ENCODE results near the gene ACOX1.

Gene ACOX1

DNA sequence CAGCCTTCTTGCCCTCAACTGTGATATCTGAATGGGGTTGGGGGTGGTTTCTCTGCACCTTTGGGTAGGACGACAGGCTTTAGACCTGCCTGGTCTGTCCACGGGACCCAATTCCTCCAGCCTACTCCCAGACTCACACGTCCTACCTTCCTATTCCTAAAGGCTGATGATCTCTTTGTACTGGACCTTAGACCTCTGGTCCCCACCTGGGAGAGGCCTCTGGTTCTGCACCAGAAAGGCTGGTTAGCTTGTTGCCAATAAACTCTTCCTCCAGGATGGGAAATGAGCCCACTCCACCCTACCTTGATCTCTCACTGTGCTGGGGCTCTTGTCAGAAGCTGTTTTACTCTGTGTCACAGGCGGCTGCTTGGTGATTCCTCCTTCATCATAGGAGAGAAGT, 52.5 kb downstream of the ACOX1 start:
- no peak for DNase-seq

DNA sequence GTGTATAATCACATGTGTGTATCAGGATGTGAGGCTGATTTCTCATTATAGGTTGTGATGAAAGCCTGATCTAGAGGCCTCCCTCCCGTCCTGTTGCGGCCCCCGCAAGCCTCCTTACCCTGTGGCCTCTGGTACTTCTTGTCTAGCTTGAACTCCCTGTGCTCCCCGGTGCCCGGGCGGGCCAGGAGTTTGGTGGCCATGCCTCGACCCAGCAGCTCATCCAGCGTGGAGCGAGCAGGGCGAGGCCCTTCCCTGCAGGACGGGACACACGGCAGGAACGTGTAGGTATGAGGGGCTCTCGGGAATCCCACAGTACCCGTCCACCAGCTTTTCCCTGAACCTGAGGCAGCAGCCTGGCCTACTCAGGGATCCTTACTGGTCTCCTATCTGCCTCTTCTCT, 53.1 kb downstream of the ACOX1 start:
- no peak for DNase-seq

DNA sequence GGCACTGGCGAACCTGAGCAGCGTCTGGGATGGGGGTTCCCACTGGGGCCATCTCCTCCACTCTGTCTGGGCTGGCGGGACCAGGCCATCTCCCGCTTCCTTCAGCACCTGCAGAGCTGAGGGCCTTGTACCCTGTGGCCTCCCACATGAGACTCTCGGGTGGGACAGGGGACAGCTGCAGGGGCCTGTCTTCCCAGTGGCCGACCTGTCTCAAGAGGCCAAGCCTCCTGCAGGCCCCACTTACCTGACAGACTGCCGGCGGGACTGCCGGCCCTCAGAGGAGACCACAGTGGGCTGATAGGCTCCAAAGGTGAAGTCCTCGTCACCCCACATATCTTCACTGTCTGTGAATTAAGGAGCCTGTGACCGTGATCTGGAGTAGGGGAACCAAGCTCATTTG, 53.9 kb downstream of the ACOX1 start:
- DNase-seq, result no peak

DNA sequence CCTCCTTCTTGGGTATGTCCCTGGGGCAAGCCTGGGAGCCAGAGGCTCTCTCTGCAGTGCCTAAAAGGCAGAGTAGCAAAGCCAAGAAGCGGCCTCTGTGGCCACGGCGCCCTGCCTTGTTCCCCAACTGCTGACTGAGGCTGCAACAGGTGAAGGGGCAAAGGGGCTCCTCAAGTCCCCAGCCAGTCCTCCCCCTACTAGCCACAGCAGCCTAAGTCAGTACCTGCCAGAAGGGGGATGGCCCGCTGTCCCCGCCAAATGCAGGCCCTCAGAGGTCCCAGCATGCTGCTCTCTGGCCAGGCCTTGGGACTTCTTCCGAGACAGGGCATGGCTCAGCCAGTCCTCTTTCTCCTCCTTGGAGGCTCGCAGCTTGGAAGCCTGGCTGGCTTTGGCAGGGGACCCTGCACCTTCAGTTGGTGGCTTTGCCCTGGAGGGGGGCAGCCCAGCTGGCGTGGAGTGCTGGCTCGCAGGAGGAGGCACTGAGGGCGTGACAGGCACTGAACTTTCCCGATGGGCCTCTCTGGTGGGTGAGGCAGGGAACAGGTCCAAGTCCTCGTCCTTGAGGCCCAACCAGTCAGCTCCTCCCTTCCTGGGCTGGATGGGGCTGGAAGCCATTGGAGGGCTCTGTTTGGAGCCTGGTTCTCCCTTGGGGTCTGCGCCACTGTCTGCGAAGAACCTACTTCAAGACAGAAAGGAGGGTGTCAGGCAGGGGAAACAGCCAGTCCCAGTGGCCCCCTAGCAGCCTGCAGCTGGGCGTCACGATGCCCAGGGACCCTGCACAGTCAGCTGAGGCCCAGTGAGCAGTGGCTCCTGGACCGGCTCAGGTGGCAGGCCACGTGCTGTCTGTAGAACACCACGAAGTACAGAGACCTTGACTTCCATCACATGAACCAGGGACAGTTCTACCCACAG, 55.7 kb downstream of the ACOX1 start:
- DNase-seq, result no peak

DNA sequence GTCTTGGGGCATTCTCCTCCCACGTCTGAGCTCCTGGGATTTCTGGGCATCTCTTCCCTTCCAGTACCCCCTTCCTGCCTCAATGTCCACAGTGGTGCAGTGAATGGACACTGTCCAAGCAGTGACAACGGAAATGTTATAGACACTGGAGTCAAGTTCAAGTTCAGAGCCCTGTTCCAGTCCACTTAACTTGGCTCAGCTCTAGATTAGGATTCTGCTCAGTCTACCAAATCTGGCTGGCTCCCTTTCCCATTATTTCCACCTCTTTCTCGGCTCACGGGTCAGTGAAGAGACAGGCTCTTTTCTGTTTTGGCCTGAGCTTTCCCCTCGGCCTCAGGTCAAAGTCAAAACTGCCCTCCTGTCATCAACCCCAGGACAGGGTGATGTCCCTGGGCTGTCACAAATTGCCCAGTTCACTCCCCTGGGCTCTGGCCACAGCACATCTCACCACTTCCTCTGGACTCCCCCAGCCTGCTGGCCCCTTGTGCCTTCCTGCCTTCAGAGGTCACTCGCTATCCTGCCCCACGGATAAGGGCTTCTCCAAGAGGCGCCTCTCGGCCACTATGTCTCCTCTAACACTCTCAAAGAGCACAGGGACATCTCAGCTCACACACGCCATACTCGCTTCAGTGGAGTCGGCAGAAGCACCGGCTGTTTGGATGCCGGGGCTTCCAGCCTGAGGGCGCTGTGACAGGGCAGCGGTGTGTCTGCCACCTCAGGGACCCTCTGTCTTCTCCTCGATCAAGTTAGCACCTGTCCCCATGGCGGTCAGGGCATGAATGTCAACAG, 56.6 kb downstream of the ACOX1 start:
- no peak for DNase-seq

DNA sequence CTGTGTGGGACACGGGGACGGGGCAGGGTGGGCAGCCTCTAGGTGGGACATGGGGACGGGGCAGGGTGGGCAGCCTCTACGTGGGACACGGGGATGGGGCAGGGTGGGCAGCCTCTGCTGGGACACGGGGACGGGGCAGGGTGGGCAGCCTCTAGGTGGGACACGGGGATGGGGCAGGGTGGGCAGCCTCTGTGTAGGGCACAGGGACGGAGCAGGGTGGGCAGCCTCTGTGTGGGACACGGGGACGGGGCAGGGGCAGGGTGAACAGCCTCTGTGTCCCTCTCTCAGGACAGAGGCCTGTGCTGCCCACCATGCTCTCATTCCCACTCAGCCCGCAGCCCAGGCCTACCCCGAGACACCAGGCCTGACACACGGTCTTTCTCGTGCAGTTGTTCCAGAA, 57.4 kb downstream of the ACOX1 start:
- no peak for DNase-seq

DNA sequence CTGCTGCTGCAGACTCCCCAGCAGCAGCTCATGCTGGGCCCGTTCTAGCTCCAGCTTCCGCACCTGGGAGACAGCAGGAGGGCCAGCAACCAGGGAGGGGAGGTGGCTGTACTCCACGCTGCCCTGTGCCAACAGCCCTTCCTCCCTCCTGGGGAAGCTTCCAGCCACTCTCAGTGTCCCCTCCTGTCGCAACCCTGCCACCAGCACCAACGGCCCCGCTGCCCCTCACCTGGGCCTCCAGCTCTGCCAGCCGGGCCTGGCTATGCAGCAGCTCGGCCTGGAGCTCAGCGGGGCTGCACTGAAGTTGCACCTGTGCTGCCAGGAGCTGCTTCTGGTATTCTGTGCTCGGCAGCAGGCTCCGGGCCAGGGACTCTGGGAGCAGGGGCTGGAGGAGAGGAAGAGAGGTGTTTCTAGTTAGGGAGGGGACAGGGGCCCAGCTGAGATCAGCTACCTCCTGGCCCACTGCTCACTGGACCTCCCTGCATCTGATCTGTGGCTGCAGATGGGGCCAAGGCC, 58.9 kb downstream of the ACOX1 start:
- no peak for DNase-seq

DNA sequence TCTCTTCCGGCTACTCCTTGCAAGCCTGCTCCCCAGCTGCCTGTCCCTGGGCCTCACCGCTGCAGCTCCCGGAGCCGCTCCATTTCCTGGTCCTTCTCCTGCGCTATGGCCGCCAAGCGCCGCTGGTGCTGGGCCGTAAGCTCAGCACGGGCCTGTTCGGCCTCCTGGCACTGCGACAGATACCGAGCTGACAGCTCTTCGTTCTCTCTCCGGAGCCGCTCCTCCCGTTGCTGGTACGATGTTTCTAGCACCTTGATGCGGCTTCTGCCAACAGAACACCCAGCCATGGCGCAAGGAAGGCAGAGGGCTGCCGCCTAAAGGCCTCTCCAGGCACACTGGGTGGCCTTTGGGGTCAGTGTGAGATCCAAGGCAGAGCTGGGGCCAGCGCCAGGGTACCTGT, 59.4 kb downstream of the ACOX1 start:
- no peak for DNase-seq

DNA sequence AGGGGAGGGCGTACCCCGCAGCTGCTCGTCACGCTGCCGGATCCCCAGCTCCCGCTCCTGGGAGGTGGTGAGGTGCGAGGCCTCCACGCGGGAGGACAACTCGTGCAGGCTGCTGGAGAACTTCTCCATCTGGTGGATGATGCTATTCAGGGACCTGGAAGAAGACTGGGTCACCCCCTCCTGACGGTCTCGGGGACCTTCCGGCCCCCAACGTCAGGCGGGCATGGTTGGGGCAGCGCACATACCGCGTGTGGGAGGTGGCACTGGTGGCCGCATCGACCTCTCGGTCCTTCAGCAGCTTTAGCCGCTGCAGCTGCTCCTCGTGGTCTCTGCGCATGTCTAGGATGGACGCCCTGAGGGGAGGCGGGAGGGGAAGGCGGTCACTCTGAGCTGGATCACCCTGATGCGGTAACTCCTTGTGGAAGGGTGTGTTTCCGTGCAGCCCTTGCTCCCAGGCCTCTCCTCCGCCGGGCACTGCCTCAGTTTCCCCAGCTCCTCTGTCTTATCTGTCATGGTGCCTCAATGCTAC, 61.0 kb downstream of the ACOX1 start:
- no peak for DNase-seq

DNA sequence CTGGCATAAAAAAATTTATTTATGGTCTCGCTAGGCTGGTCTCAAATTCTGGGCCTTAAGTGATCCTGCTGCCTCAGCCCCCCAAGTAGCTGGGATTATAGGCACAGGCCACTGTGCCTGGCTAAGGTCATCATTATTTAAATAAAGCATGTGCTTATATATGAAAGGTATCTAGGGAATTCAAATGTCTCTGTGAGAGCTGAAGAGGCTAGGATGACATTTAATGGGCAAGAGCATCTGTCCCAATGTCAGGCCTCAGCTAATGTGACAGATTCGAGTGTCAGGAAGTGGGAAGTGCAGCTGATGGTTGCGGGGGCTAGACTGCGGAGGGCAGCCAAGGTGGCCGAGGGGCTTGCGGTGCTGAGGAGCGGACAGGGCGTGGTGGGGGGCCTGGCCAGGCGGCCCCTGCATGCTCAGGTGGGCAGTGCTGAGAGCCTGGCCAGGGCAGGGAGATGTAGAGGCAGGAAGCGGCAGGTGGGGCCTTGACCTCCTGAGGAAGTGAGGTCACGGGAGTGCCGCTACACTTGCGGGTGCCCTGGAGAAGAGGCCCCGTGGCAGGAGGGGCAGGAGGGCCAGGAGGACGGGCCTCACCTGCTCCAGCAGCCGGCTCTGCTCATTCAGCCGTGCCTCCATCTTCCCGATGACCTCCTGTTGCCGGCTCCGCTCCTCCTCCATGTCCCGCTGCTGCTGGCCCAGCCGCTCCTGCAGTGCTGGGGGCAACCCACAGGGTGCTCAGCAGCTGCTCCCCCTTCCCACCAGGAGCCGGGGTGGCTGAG, 61.6 kb downstream of the ACOX1 start:
- no peak for DNase-seq

DNA sequence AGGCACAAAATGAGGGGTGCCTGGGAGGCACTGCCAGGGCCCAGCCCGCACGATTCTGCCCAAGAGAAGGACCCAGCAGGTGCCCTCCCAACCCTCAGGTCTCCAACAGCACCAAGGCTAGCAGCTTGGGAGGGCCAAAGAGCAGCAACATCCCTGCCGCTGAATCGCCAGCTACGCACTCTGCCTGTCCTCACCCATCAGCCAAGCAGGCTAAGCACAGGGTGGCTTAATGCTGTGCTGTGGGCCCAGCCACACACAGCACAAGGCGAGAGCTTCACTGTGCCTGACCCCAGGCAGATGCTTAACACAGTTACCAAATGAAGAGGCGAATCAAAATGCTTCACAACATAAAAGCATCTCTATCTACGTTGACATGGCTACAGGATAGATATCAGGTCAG, 63.7 kb downstream of the ACOX1 start:
- DNase-seq, result no peak

DNA sequence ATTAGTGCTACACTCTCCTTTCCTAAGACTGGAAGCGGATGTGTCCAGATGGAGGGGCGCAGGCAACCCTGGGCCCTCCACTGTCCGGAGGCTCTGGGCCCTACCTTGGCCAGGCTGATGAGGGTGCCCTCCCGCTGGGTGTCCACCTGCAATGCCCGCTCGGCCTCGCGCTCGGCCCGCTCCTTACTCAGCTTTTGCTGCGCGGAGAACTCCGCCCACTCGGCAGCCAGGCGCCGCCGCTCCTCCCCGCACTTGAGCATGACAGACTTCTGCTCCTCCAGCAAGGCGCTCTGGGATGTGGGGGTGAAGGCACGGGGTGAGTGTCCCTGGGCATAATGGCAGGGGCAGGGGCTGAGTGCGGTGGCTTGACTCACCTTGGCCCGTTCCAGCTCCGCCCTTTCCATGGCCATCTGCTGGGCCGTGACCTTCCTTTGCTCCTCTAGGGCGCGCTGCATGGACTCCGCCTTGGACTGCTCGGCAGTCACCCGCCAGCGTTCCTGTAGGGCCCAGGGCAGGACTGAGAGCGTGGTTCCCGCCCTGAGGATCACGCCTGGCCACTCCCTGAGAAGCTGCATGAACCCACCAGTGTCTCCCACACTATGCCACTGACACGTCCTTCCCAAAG, 64.2 kb downstream of the ACOX1 start:
- no peak for DNase-seq

DNA sequence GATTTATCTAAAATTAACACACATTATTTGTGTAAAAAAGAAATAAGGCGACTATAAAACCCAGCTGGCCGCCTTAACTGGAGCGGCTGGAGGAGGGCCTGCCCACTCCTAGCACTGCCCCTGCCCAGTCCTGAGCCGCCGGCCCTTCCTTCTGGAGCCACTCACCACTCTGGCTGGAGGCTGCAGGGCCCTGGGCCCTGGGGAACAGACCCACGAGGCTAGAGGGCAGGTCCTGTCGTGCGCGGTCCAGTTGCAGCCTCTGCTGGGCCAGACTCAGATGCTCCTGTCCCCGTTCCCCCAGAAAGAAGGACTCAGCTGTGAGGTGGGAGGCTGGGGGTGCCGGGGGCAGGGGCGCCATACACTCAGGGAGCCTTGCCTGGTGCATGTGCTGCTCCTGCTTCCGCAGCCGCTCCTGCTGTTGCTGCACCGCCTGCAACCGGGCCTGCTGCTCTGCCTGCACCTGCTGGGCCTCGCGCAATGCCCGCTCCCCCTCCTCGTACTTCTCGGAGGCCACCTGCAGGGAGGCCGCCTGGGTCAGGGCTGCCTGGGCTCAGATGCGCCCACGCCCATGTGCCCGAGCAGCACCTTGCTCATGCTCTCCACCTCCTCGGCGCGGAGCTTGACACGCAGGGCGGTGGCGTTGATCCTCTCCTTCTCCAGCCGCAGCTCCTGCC, 65.3 kb downstream of the ACOX1 start:
- DNase-seq, result no peak

DNA sequence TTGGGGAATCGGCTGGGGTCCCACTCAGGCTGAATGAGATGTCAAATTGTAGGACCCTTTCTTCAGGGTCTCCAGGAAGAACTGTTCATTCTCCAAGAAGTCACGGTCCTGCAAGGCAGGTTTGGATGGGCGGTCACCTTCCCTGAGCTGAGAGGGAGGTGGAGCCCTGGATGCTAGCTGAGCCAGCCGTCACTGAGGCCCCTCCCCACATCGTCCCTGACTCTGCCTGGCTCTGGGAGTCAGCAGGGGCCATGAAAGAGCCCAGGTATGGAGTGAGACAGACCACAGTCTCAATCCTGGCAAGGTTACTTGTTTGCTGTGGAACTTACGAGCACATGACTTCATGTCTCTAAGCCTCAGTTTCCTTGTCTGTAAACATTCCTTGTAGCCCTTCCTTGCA, 68.3 kb downstream of the ACOX1 start:
- DNase-seq, result no peak

DNA sequence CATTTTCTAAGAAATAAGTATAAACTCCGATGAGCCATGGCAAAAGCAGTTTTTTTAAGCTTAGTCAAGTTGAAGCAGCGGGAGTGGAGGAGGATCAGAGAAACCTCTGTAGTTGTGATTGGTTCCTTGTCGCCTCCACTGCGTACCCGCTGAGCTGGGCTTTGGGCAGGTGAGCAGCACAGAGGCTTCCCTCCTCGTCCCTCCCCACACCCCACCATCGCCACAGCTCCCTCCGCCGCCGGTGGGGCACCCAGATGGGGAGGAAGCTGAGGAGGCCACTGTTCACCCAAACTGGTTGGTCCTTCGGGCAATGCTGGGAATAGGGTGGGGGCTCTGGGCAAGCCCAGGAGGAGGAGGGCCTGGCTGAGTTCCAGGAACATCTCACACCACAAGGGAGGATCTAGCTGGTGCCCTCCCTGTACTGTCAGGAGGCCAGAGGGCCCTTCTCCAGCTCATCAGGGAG, 69.1 kb downstream of the ACOX1 start:
- no peak for DNase-seq

DNA sequence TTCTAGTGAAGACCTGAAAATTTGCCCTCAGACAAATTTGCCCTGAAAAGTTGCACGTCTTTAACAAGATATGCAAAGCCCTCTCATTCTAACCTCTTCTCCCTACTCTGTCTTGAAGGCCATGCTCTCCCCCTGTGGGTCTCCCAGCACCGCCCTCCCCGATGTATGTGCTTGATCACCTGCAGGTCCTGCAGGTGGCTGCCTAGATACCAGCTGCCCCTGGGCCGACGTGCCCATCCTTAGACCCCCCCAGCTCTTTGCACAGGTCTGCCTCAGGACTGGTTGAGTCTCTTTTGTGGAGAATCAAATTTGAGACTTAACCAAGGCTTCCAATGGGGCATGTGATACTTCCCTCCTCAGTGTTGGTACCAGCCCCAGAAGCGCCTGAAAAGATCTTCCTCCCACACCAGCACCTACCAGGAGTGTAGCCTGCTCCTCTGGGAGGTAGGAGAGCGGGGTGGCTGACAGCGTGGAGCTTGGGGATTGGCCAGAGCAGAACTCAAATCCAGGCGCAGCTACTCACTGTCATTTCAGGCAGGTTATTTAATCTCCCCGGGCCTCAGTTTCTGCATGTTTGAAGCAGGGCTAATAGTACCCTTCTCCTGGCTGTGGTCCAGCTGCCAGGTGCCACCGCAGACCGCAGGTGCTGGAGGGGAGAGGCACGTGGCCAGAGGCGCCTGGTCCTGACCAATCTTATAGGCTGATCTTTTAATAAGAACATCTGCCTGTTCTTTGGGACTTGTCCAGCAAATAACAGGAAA, 69.7 kb downstream of the ACOX1 start:
- no peak for DNase-seq

DNA sequence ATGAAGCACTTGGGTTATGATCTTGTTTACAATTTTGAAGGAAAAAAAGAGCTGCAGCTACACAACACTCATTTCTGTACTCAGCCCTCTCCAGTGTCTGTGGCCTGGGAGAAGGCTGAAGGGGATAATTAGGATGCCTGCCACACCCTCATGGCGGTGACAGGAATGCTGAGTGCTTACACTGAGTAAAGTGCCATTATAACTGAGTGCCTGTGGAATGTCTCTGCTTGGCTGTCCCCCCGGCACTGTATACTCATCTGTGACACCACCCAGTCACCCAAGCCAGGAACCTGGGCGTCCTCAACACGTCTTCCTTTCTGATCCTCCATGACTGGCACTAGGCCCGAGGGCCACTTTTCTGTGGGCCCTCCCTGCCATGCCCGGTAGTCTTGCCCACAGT, 70.8 kb downstream of the ACOX1 start:
- DNase-seq, result no peak

DNA sequence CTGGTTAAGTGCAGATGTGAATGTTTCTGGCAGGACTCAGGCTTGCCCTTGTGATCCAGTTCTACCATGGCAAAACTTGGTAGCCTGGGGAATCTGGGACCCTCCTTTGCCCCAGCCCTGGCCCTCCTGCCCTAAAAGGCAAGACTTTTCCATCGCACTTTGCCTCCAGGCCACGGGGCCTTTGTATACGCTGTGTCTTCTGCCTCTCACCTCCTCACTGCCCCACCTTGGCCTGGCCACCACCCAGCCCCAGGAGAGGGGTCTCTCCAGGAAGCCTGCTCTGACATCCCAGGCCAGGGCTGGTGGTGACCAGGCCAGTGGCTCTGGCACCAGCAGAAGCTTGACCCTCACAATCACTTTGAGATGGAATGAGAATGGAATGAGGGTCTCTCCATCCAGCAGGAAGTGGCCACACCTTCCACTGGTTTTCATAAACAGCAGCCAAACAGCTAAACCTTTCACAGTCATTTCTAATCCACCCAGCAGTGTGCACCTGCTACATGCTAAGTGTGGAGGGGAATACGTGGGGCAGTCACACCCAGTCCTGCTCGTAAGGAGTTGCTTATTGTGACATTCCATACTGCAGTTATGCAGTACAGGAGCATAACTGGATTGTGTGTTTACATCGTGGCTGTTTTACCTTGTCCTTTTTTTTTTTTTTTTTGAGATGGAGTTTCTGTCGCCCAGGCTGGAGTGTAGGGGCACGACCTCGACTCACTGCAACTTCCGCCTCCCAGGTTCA, 72.7 kb downstream of the ACOX1 start:
- no peak for DNase-seq

DNA sequence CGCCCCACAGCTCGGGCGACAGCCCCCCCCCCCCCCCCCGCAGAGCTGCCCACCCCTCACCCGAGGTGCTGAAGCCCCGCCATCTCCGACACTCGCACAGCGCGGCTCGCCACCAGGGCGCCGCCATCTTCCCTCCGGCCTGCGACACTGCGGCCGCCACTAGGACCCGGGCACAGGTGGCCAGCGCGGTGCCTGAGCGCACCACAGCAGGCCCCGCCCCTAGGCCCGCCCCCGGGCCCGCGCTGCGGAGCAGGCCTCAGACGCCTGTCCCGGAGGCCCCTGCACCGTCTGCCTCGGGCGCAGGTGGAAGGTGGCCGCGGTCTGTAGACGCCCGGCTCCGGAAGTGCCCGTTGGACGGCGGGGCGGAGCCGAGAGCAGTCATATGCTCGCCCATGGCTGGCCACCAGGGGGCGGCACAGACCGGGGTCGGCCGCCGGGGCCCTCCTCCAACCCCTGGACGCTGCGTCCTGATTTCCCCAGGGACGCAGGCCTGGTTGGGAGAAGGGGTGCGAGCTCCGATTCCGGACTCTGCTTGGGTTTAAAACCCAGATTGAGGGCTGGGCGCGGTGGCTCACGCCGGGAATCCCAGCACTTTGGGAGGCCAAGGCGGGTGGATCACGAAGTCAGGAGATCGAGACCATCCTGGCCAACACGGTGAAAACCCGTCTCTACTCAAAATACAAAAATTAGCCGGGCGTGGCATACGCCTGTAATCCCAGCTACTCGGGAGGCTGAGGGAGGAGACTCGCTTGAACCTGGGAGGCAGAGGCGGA, 74.0 kb downstream of the ACOX1 start, which contains the start of gene MRPL38:
Gene MRPL38, minus strand, starts transcription at position 136 of the 773 bp plus-strand sequence. Its CDS starts 9 bp downstream, at position 127.
- peak; percentile 96 for DNase-seq

All from activated naive CD4-positive, alpha-beta T cell treated with Interleukin-2 at 50 U/mL for 16 hours (primary cell).